ENCODE data around the gene FOXRED1.

The FOXRED1 gene

DNA sequence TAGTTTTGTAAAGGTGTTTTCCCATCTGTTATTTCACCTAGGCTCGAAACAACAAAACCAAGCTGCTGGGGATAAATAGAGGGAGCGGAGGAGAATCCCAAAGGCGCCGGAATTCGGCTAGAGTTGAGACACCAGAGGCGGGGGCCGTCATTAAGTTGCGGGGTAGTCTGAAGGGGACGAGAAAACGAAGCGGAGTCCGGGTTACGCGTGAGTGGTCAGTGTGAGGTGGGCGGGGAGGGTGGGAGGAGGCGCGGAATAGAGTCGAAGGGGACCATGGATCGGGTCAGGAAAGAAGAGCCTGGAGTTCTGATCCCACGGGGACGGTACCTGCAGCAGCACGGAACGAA lies 620 bp upstream of the FOXRED1 start:
- DNase-seq (ENCODE audit: low read depth): no peak
- TF ChIP-seq, protein P1, sequence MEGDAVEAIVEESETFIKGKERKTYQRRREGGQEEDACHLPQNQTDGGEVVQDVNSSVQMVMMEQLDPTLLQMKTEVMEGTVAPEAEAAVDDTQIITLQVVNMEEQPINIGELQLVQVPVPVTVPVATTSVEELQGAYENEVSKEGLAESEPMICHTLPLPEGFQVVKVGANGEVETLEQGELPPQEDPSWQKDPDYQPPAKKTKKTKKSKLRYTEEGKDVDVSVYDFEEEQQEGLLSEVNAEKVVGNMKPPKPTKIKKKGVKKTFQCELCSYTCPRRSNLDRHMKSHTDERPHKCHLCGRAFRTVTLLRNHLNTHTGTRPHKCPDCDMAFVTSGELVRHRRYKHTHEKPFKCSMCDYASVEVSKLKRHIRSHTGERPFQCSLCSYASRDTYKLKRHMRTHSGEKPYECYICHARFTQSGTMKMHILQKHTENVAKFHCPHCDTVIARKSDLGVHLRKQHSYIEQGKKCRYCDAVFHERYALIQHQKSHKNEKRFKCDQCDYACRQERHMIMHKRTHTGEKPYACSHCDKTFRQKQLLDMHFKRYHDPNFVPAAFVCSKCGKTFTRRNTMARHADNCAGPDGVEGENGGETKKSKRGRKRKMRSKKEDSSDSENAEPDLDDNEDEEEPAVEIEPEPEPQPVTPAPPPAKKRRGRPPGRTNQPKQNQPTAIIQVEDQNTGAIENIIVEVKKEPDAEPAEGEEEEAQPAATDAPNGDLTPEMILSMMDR (IDR thresholded peaks at IDR 0.05; ENCODE audit: low read depth, low read length, missing control alignments): no peak

DNA sequence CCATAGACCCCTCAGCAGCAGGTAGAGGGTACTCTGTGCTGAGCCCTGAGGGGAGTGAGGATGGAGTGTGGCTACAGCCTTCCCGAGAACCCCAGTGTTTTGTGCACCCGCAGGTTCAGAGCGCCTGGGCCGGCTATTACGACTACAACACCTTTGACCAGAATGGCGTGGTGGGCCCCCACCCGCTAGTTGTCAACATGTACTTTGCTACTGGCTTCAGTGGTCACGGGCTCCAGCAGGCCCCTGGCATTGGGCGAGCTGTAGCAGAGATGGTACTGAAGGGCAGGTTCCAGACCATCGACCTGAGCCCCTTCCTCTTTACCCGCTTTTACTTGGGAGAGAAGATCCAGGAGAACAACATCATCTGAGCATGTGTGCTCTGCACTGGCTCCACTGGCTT lies 8.4 kb downstream of the FOXRED1 start:
- H3K4me3 ChIP-seq (ENCODE audit: low read depth, low read length): no peak overlapping the region
- TF ChIP-seq, protein P1 (IDR thresholded peaks at IDR 0.05; ENCODE audit: low read depth, low read length, missing control alignments): no peak
- DNase-seq (ENCODE audit: low read depth): no peak

More for the DNA sequence above, 620 bp upstream of the FOXRED1 start:
- H3K4me3 ChIP-seq (ENCODE audit: low read depth, low read length): peak overlapping the region; percentile 99

- TF ChIP-seq, protein P1 (IDR thresholded peaks at IDR 0.05; ENCODE audit: low read depth, low read length, missing control alignments): no peak
- DNase-seq (ENCODE audit: low read depth): no peak
- no peak overlapping the region for H3K4me3 ChIP-seq (ENCODE audit: low read depth, low read length)
Measured at GRCh38 chr11:126277780-126278179, 8.8 kb downstream of the FOXRED1 start.

- no peak for DNase-seq (ENCODE audit: low read depth)
- TF ChIP-seq, protein P1 (IDR thresholded peaks at IDR 0.05; ENCODE audit: low read depth, low read length, missing control alignments): no peak
- no peak overlapping the region for H3K4me3 ChIP-seq (ENCODE audit: low read depth, low read length)
Measured at GRCh38 chr11:126279191-126279590, 10.2 kb downstream of the FOXRED1 start.

DNA sequence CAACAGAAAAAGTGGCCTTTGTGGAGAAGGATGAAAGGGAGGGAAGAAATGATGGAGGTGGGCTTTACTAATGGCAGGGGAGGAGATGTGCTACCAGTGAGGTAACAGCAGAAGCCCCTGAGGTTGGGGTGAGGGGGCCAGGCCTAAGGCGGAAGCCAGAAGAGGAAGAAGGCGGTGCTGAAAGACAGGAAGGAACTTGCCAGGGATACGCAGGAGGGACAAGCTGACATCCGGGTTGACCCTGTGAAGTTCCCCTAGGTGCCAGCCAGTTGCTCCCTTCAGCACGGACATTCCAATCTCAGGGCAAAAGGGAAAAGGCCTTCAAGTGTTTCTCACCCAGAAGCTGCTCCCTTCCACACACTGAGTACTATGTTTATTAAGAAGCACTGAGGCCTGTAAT lies 11.6 kb downstream of the FOXRED1 start:
- H3K4me3 ChIP-seq (ENCODE audit: low read depth, low read length): no peak overlapping the region
- TF ChIP-seq, protein P1 (IDR thresholded peaks at IDR 0.05; ENCODE audit: low read depth, low read length, missing control alignments): no peak
- DNase-seq (ENCODE audit: low read depth): no peak

GRCh38 chr11:126281245-126281644 lies 12.3 kb downstream of the FOXRED1 start:
- no peak for DNase-seq (ENCODE audit: low read depth)
- H3K4me3 ChIP-seq (ENCODE audit: low read depth, low read length): no peak overlapping the region
- TF ChIP-seq, protein P1 (IDR thresholded peaks at IDR 0.05; ENCODE audit: low read depth, low read length, missing control alignments): no peak

GRCh38 chr11:126281666-126282175 lies 12.8 kb downstream of the FOXRED1 start:
- no peak for DNase-seq (ENCODE audit: low read depth)
- no peak overlapping the region for H3K4me3 ChIP-seq (ENCODE audit: low read depth, low read length)
- TF ChIP-seq, protein P1 (IDR thresholded peaks at IDR 0.05; ENCODE audit: low read depth, low read length, missing control alignments): no peak

Data from GM12864 (cell line).